LHCN-M2 (cell line): ENCODE measurements around the gene PPP1R13L. TPM values are rescaled to one million over a fixed set of nuclear protein-coding genes. Genes with fewer than 3 reads are reported as not detected.
"Not testable (repeated sequence)": the region's sequence is repeated elsewhere in the genome, so short reads cannot be mapped to it uniquely, and the experiment has no call there.

ENCODE experiments used
- DNase-seq: peaks from one replicate; pipeline ENCODE4 v3.0.0-alpha.2; 2012; ENCODE audit warnings: low read depth
- total RNA-seq: library from RNA; depleted of rRNA; stranded (reverse); fragments of >200 nt; gene quantifications from 2 replicates; pipeline ENCODE4 v1.2.3, GENCODE V29; 2014; rRNA removed

The PPP1R13L gene
- total RNA-seq, 1 experiment from 2014 or later = 0.92 TPM

DNA sequence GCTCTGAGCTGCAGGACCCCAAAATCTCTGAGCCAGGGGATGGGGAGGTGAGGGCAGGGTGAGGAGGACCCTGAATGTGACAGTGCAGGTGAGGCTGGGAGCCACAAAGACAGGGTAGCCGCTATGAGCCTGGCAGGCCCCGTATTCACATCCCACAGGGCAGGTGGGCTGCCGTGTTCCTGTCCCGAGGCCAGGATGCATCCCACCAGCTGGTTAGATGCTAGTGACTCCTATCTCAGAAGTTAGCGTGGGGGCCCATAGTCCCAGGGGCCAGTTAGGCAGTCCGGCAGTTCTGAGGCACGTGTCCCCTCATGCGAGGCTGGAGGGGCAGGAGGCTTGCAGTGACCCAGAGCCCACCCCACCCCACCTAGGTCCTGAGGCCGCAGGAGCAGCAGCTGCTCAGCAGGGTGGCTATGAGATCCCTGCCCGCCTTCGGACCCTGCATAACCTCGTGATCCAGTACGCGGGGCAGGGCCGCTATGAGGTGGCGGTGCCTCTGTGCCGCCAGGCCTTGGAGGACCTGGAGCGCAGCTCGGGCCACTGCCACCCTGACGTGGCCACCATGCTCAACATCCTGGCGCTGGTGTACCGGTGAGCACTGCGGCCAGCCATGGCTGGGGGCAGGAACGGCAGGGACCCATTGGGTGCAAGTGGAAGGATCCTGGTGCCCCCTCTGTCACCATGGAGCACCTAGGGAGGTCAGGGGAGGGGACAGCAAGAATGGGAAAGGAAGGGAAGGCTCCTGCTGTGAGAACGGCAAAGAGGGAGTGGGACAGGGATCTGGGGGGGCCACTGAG, 57.1 kb downstream of the PPP1R13L start:
- DNase-seq = no peak

DNA sequence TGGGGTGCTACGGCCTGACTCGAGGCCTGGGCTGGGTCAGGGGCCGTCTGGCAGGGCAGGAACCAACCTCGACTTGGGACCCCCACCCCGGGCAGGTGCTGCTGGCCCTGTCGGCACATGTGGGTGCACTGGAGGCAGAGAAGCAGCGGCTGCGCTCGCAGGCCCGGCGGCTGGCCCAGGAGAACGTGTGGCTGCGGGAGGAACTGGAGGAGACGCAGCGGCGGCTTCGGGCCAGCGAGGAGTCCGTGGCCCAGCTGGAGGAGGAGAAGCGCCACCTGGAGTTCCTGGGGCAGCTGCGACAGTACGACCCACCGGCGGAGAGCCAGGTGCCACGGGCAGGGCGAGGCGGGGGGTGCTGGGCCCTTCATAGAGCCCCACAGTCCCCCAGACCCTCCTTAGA, 58.4 kb downstream of the PPP1R13L start:
- DNase-seq = no peak

- DNase-seq = no peak
Measured at GRCh38 chr19:45345506-45345860, 59.4 kb downstream of the PPP1R13L start.

GRCh38 chr19:45344621-45345505, 60.0 kb downstream of the PPP1R13L start:
- DNase-seq = no peak

DNA sequence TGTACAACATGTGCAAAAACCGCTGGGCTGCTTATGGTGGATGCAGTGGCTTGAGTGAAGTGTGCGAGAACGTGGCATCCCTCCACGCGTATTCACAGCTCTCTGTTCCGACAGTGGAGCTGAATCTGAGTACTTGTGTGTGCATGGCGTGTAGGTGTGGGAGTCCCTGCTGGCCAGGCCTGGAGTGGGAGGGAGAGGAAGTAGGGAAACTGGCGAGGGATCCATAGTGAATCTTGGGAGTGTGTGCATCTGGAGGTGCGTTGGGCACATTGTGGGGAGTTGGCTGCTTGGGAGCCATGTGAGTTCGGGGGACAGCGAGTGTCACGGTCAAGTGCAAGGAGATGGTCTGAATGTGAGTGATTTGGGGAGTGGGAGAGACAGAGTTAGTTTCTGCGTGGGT, 62.0 kb downstream of the PPP1R13L start:
- DNase-seq = no peak

GRCh38 chr19:45340899-45341453, 63.9 kb downstream of the PPP1R13L start:
- no peak for DNase-seq

DNA sequence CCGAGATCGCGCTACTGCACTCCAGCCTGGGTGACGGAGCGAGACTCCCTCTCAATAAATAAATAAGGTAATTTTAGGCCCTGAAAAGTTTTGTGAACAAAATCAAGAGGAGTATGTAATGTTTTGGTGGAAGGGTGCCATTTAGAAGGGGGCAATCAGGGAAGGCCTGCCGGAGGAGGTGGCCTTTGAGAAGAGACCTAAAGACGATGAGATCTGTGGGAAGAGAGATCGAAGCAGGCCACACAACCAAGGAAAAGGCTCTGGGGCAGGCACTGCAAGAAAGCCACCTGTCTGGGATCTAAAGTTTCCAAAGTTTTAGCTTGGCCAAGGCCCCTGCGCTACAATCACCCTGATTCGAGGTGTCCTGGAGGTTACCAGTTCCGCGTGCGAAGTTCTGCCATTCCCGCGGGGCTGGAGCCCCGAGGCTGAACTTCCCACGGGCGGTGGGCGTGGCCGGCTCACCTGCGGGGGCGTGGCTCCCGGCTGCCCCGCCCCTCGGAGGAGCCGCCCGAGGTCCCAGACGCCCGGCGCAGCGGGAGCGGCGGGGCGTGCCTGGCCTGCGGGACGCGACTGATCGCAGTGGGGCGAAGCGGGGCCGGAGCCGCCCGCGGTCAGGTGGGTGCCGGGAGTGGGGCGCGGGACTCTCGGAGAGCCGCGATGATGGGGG, 64.5 kb downstream of the PPP1R13L start, which contains the start of gene KLC3:
Gene KLC3, plus strand, starts transcription at position 519 of the 667 bp plus-strand sequence. CDS start 4,792 bp downstream, outside the sequence.
- DNase-seq = no peak

- DNase-seq = no peak
Measured at GRCh38 chr19:45339629-45340028, 65.2 kb downstream of the PPP1R13L start.

DNA sequence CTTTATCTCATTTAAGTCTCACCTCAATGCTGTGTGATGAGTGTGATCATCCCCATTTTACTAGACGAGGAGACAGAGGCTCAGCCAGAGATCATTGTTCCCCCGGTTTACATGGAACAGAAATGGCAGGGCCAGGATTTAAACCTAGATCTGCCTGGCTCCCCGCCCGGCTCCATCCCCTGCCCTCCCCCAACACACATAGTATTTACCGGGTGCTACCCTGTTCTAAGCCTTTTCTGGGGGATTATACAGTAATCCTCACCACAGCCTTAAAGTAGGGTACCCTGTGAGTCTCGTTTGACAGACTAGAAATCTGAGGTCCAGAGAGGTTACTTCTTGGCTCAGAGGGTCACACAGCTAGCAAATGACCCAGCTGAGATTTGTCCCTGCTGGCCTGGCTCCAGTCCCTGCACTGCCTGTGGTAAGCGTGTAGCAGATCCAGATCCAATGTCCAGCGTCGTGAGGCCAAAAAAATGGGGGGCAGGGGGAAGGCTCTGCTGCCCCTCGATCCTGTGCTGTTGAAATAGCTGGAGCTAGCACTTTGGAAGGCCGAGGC, 68.1 kb downstream of the PPP1R13L start:
- no peak for DNase-seq

GRCh38 chr19:45334881-45335280, 70.0 kb downstream of the PPP1R13L start:
- not testable (repeated sequence) for DNase-seq

DNA sequence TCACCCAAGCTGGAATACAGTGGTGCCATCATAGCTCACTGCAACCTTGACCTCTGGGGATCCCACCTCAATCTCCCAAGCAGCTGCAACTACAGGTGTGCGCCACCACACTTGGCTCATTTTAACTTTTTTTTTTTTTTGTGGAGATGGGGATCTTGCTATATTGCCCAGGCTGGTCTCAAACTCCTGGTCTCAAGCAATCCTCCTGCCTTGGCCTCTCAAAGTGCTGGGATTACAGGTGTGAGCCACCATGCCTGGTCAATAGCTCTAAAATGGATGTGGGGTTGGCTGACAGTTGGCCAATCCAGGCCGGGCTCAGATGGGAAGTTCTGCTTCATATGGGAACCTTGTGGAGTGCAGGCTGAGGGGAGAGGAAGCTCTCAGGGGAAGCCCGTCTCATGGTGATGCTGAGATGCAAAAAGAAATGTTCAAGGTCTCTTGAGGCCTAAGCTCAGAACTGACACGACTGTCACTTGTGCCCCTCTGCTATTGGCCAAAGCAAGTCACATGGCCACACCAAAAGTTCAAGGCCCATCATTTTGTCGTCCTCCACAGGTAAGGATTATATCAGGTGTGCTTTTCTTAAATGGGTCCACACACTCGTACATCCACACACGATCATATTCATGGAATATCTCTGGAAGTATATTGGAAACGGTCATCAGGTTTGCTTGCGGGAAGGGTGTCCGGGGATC, 71.1 kb downstream of the PPP1R13L start:
- no peak for DNase-seq

GRCh38 chr19:45331411-45331810, 73.5 kb downstream of the PPP1R13L start:
- no peak for DNase-seq

Other genes with a start within 250 kb of the PPP1R13L start
- 0.06 TPM in 1 of 2 replicates, not detected in the other for gene NKPD1, start 244.1 kb downstream of the PPP1R13L start, total RNA-seq
- 5.3 and 10.4 TPM in 2 replicates for gene TRAPPC6A, start 226.8 kb downstream of the PPP1R13L start, total RNA-seq
- 5.9 and 7.1 TPM in 2 replicates for gene BLOC1S3, start 226.3 kb downstream of the PPP1R13L start, total RNA-seq
- not detected in 2 replicates for gene EXOC3L2, start 159.7 kb downstream of the PPP1R13L start, total RNA-seq
- gene MARK4, start 153.8 kb downstream of the PPP1R13L start, total RNA-seq = 11.0 and 15.5 TPM in 2 replicates
- not detected in 2 replicates for gene CKM, start 82.2 kb downstream of the PPP1R13L start, total RNA-seq
- gene KLC3, start 64.3 kb downstream of the PPP1R13L start, total RNA-seq = not detected in 2 replicates
- gene ERCC2, start 34.5 kb downstream of the PPP1R13L start, total RNA-seq = 29.2 and 30.6 TPM in 2 replicates
- gene POLR1G, start 1.6 kb upstream of the PPP1R13L start, total RNA-seq = 21.4 and 24.6 TPM in 2 replicates
- gene ERCC1, start 18.8 kb upstream of the PPP1R13L start, total RNA-seq = 132 and 148 TPM in 2 replicates
- 0.32 and 0.34 TPM in 2 replicates for gene FOSB, start 62.9 kb upstream of the PPP1R13L start, total RNA-seq
- 22.9 and 39.7 TPM in 2 replicates for gene RTN2, start 92.0 kb upstream of the PPP1R13L start, total RNA-seq
- gene PPM1N, start 93.4 kb upstream of the PPP1R13L start, total RNA-seq = 1.7 and 2.4 TPM in 2 replicates
- gene VASP, start 102.4 kb upstream of the PPP1R13L start, total RNA-seq = 102 and 127 TPM in 2 replicates
- gene OPA3, start 179.7 kb upstream of the PPP1R13L start, total RNA-seq = 13.7 and 18.2 TPM in 2 replicates
- gene GPR4, start 197.1 kb upstream of the PPP1R13L start, total RNA-seq = not detected in 2 replicates
- gene EML2, start 234.3 kb upstream of the PPP1R13L start, total RNA-seq = 17.8 and 20.1 TPM in 2 replicates